RWPE1 (cell line): Measurements from ENCODE around the gene PIP4K2C.
"Not testable (repeated sequence)": the region's sequence is repeated elsewhere in the genome, so short reads cannot be mapped to it uniquely, and the experiment has no call there.

ENCODE experiments used
- CTCF ChIA-PET: fragments of 350-600 bp; sonication (Branson Sonifier 250); formaldehyde crosslinking; extraction: SDS; loops from one replicate; lab custom pipeline; 2021; lab: Yijun Ruan, JAX
- POLR2A ChIA-PET: fragments of 400-600 bp; formaldehyde crosslinking; extraction: SDS; loops from one replicate; lab custom pipeline; 2020; ENCODE audit warnings: antibody characterized with exemption; ENCODE audit not compliant: low non-redundant PET; lab: Yijun Ruan, JAX
- DNase-seq: peaks from one replicate; pipeline ENCODE4 v3.0.0; 2012; ENCODE audit warnings: low spot score
- H3K27ac ChIP-seq: fragments of 450-650 bp; 2 replicates; pipeline ENCODE4 v1.5.1; 2017
- CTCF ChIP-seq: fragments of 450-650 bp; conservative IDR thresholded peaks from 2 replicates; pipeline ENCODE4 v1.5.1; 2017; ENCODE audit warnings: low read depth, mild to moderate bottlenecking

PIP4K2C gene

DNA sequence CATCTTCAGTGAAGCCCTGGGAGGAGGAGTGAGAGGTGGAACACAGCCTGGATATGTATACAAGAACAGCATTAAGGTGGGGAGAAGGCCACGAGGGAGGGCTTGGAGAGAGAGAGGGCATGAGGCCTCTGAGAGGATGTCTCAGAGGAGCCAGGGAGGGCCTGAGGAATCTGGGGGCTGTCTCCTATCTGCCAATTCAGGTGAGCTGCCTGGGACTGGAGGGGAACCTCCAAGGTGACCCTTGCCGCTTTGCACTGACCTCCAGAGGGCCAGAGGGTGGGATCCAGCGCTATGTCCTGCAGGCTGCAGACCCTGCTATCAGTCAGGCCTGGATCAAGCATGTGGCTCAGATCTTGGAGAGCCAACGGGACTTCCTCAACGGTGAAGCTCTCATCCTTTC lies 24.6 kb downstream of the PIP4K2C start:
- no peak for TF ChIP-seq CTCF
- H3K27ac ChIP-seq: no peak overlapping the region
- no peak for DNase-seq
- ChIA-PET POLR2A (no interaction called here), CTCF (interaction anchor here (1.5 kb wide), 1 partner anchor 32 kb away, joined by 6 read pairs; no protein-coding TSS in a partner anchor)

- peak; percentile 56 for DNase-seq
- no peak for TF ChIP-seq CTCF
- ChIA-PET CTCF (interaction anchor here (0.7 to 1.5 kb wide), 4 partner anchors 16 to 120 kb away, joined by 3 to 6 read pairs (median 4); partner anchors contain the start of gene B4GALNT1), POLR2A (no interaction called here)
- no peak overlapping the region for H3K27ac ChIP-seq
Measured at GRCh38 chr12:57616383-57617101, 25.6 kb downstream of the PIP4K2C start.

DNA sequence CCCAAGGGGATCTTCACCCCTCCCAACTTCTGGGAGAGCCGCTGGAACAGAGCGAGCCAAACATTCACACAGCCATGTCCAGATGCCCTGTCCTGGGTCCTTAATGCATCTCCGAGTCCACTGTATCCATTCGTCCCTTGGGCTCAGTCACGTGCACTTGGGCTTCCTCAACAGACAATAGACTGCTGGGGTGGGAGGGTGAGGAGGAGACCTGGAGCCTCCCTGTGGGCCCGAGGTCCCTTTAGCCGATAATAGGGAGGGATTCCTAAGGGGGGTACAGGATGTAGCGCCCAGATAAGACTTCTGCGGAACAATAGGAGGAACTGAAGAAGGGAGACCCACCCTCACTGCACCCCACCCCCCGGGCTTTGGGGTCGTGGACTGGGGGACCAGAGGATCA lies 26.9 kb downstream of the PIP4K2C start:
- POLR2A ChIA-PET: no interaction called here
- no peak overlapping the region for H3K27ac ChIP-seq
- CTCF ChIA-PET: interaction anchor here (0.6 to 4.8 kb wide), 2 partner anchors 35 to 118 kb away, joined by 3 to 32 read pairs; no protein-coding TSS in a partner anchor
- TF ChIP-seq CTCF: no peak
- no peak for DNase-seq

- DNase-seq, POLR2A ChIA-PET, H3K27ac ChIP-seq: not testable (repeated sequence)
- CTCF ChIA-PET: interaction anchor here (0.6 to 4.8 kb wide), 2 partner anchors 35 to 117 kb away, joined by 3 to 32 read pairs; no protein-coding TSS in a partner anchor
Measured at GRCh38 chr12:57618431-57618830, 27.4 kb downstream of the PIP4K2C start.

- H3K27ac ChIP-seq: no peak overlapping the region
- DNase-seq: no peak
- CTCF ChIA-PET: interaction anchor here (0.6 to 4.8 kb wide), 2 partner anchors 18 to 36 kb away, joined by 3 to 32 read pairs; no protein-coding TSS in a partner anchor
- POLR2A ChIA-PET: no interaction called here
- no peak for TF ChIP-seq CTCF
Measured at GRCh38 chr12:57618966-57619433, 28.0 kb downstream of the PIP4K2C start.

DNA sequence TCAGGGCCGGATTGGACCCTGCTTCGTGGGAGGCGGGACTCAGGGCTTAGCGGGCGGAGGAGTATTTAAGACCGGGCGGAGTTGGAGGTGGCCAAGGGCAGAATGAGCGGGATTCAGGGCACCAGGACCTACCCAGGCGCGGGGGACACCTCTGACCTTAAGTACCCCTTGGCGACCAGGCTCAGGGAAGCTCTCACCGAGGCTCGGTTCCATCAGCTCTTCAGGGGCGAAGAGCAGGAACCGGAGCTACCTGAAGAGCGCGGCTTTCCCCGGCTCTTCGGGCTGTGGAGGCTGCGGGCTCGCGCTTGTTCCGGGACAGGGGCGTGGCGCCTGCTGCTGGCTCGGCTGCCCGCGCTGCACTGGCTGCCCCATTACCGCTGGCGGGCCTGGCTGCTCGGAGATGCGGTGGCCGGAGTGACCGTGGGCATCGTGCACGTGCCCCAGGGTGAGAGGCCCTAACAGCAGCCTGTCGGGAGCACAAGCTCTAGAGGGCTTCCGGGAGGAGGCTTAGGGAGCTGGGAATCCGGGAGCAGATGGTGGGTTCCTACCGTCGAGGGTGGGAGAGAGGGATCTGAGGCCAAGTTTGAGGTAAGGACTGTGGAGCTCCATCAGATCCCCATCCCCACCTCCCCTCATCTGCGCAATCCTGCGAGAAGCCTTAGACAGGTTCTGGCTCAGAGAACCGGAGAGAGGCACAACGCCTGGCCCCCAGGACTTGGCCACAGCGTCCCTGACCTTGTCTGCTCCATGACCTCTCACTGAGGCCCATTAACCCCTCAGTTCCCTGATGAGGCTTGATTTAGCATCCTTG lies 28.6 kb downstream of the PIP4K2C start:
- CTCF ChIA-PET: interaction anchor here (0.5 to 4.8 kb wide), 8 partner anchors 14 to 1626 kb away, joined by 3 to 32 read pairs (median 4); partner anchors contain the start of gene B4GALNT1
- POLR2A ChIA-PET: interaction anchor here (0.8 kb wide), 1 partner anchor 9 kb away, joined by 5 read pairs; the partner anchor contains the start of gene ARHGEF25
- no peak overlapping the region for H3K27ac ChIP-seq
- no peak for DNase-seq
- TF ChIP-seq CTCF: no peak
